T-helper 2 cell treated with Interferon-gamma antibody and Interleukin-4, amounts not matched to agents 5 μg/mL and 100 μg/mL, for 36 hours (primary cell): ENCODE measurements around the gene NRG2.

Experiments
- DNase-seq: peaks from one replicate; pipeline ENCODE4 v3.0.0; 2021; ENCODE audit warnings: low spot score
- H3K27ac Mint-ChIP-seq: one replicate; pipeline ENCODE4 v1.8.0; 2021; ENCODE audit warnings: mild to moderate bottlenecking, mixed read lengths
- H3K27me3 Mint-ChIP-seq: one replicate; pipeline ENCODE4 v1.8.0; 2021; ENCODE audit warnings: low read depth, mixed read lengths
- H3K36me3 Mint-ChIP-seq: one replicate; pipeline ENCODE4 v1.8.0; 2021; ENCODE audit warnings: low read depth, mixed read lengths
- H3K4me1 Mint-ChIP-seq: one replicate; pipeline ENCODE4 v1.8.0; 2021; ENCODE audit warnings: low read depth, mixed read lengths
- H3K4me3 Mint-ChIP-seq: one replicate; pipeline ENCODE4 v1.8.0; 2022; ENCODE audit warnings: mild to moderate bottlenecking, moderate library complexity, mixed read lengths
- H3K9me3 Mint-ChIP-seq: one replicate; pipeline ENCODE4 v1.8.0; 2021; ENCODE audit warnings: mixed read lengths

Gene NRG2

DNA sequence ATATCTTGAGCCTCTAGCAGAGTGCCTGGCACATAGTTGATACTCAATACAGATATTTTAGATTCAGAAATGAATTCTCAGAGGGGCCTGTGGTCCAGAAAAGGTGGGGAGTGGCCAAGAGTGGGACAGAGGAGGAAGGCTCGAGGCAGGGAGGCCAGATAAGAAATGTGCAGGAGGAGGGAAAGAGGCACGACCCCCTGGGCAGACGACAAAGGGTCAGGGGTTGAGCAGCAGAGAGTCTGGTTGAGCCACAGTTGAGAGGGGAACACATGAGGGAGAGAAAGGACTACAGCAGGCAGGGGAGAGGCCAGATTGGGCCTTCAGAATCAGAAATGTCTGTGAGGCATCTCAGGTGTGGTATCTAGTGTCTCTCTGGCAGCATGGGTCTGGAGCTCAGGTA is 158.4 kb downstream of the NRG2 start:
- Mint-ChIP-seq H3K9me3 (no peaks in the 10 kb centered on the region), H3K36me3 (no peaks in the 10 kb centered on the region), H3K4me1 (peaks cover 2% of the 10 kb centered on the region), H3K27me3 (peaks cover under 1% of the 10 kb centered on the region), H3K4me3 (no peak overlapping the region), H3K27ac (no peak overlapping the region)
- no peak for DNase-seq

- Mint-ChIP-seq H3K4me3 (no peak overlapping the region), H3K27ac (no peak overlapping the region), H3K9me3 (no peaks in the 10 kb centered on the region), H3K4me1 (peaks cover 2% of the 10 kb centered on the region), H3K27me3 (peaks cover 3% of the 10 kb centered on the region), H3K36me3 (no peaks in the 10 kb centered on the region)
- no peak for DNase-seq
Observed at GRCh38 chr5:139884144-139884543, 159.0 kb downstream of the NRG2 start.

DNA sequence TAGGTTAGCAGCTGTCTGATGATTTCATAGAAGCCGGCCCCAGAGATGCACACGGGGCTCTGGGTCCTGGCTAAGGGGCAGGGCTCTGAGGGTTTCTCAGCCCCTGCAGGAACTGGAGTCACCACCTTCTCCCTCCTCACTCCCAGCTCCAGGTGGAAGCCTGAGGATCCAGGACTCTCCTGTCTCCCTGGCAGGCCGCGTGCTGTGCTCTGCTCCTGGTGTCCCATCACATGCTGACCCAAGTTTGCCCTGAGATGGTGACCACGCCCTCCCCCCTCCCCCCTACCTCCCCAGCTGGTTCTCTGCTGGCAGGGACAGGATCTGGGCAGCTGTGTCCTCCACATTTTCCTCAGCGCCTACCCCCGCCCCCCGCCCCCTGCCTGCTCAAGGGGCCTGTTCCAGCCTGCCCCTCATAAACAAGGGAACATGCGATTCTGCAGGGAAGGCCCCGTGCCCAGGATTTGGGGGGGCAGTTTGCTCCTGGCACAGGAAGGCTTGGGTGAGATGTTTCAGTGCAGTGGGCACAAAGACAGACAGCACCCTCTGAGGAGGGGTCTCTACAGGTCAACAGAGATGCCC is 160.0 kb downstream of the NRG2 start:
- H3K9me3 Mint-ChIP-seq, result no peaks in the 10 kb centered on the region
- H3K36me3 Mint-ChIP-seq, result no peaks in the 10 kb centered on the region
- H3K27ac Mint-ChIP-seq, result no peak overlapping the region
- H3K4me1 Mint-ChIP-seq, result no peaks in the 10 kb centered on the region
- H3K27me3 Mint-ChIP-seq, result peaks cover 3% of the 10 kb centered on the region
- DNase-seq, result no peak
- H3K4me3 Mint-ChIP-seq, result no peak overlapping the region

DNA sequence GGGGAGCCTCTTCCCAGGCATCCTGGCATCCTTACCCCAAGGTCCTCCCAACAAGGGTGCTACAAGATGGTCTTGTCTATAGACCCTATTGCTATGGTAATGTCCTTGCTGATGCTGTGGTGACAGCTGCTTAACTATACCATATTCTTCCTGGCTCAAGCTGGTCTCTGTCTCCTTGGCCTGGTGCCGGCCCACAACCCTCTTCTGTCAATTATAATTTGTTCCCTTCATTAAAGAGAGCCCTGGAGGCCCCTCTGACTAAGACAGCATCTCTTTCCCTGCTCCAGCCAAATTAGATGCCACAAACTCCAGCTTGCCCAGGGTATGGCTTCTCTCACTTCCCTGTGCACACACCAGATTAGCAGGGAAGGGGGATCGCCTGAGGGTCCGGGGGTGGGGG is 160.8 kb downstream of the NRG2 start:
- H3K27me3 Mint-ChIP-seq, result peaks cover 3% of the 10 kb centered on the region
- no peaks in the 10 kb centered on the region for H3K36me3 Mint-ChIP-seq
- DNase-seq, result no peak
- no peak overlapping the region for H3K27ac Mint-ChIP-seq
- H3K9me3 Mint-ChIP-seq, result no peaks in the 10 kb centered on the region
- H3K4me1 Mint-ChIP-seq, result no peaks in the 10 kb centered on the region
- H3K4me3 Mint-ChIP-seq, result no peak overlapping the region

DNA sequence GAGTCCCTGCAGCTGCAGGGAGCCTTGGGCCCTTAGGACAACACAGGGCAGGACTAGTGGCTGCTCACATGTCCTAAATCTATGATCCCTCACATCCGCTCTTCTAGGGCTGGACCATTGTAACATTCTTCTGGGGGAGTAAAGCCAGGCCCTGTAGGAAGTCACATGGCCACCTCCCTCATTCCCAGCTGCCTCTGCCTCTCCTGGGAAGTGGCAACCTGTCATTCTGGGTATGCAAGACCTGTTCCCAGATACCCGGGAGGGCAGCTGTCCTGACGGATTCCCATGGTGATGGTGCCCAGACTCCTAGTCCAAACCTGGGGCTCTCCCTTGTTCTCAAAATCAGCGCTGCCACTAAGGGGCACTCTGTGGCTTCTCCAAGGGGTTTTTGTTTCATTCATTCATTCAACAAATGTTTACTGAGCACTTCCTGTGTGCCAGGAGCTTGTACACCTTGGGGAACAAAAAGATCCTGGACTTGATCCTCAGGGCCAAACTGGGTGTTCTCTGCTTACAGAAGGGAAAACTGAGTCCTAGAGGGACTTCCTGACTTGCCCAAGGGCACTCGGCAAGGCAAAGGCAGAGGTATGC is 161.9 kb downstream of the NRG2 start:
- H3K27ac Mint-ChIP-seq, result no peak overlapping the region
- no peak overlapping the region for H3K4me3 Mint-ChIP-seq
- no peak for DNase-seq
- H3K4me1 Mint-ChIP-seq, result no peaks in the 10 kb centered on the region
- H3K27me3 Mint-ChIP-seq, result peaks cover 3% of the 10 kb centered on the region
- no peaks in the 10 kb centered on the region for H3K36me3 Mint-ChIP-seq
- no peaks in the 10 kb centered on the region for H3K9me3 Mint-ChIP-seq

DNA sequence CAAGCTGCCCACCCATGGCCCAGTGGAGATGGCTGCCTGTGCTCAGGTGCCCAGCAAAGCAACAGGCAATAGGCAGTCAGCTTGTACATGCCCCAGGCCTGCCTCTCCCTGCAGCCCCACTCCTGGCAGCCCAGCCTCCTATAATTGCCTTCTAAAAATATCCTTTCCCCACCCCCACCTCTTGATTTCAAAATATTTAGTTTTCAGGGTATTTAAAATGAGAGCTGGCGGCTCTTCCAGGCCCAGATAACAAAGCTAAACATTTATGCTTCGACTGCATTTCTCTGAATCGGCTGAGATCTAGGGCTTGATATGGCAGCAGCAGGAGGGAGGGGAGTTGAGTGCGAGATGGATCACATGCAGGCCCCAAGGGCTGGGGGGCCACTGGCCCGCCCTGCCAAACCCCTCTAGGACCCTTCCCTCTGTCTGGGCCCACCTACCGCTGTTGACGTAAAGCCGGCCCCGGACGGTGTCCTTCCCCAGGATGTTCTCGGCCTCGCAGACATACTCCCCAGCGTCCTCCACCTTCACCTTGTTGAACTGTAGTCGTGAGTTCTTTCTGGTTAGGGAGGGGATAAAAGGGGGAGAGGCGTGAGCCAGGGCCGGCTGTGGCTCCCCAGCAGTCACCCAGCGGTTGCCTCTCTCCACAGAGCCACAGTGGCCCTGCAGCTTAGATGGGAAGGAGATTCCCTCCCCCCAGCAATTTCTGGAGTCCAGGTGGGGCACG is 162.5 kb downstream of the NRG2 start:
- Mint-ChIP-seq H3K27ac (no peak overlapping the region), H3K4me1 (no peaks in the 10 kb centered on the region), H3K9me3 (no peaks in the 10 kb centered on the region), H3K27me3 (peaks cover 3% of the 10 kb centered on the region), H3K36me3 (no peaks in the 10 kb centered on the region), H3K4me3 (no peak overlapping the region)
- no peak for DNase-seq

DNA sequence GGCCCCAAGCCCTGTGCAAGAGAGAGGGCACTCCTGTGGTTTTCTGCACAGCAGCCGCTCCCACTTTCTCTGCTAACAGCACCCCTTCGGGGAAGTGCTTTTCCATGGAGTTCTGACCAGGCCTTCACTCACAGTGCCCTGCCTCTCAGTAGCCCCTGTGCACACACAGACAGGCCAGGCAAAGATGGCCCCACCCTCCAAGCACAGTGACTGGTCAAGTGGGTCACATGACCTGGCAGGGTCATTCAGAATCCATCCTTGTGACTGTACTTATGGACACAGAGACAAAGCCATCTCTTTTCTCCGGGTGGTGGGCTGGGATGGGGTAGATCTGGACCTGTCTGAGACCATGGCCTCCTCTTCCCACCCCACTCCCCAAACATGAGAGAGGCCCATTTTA is 165.0 kb downstream of the NRG2 start:
- no peak for DNase-seq
- Mint-ChIP-seq H3K4me1 (no peaks in the 10 kb centered on the region), H3K4me3 (no peak overlapping the region), H3K9me3 (no peaks in the 10 kb centered on the region), H3K27me3 (peaks cover 6% of the 10 kb centered on the region), H3K27ac (no peak overlapping the region), H3K36me3 (no peaks in the 10 kb centered on the region)

GRCh38 chr5:139877129-139877597 is 165.9 kb downstream of the NRG2 start:
- Mint-ChIP-seq H3K36me3 (no peaks in the 10 kb centered on the region), H3K27me3 (peaks cover 6% of the 10 kb centered on the region), H3K9me3 (no peaks in the 10 kb centered on the region), H3K27ac (no peak overlapping the region), H3K4me1 (no peaks in the 10 kb centered on the region), H3K4me3 (no peak overlapping the region)
- no peak for DNase-seq

GRCh38 chr5:139875957-139876356 is 167.1 kb downstream of the NRG2 start:
- H3K27ac Mint-ChIP-seq, result no peak overlapping the region
- DNase-seq, result no peak
- no peak overlapping the region for H3K4me3 Mint-ChIP-seq
- H3K4me1 Mint-ChIP-seq, result no peaks in the 10 kb centered on the region
- H3K36me3 Mint-ChIP-seq, result no peaks in the 10 kb centered on the region
- H3K9me3 Mint-ChIP-seq, result no peaks in the 10 kb centered on the region
- peaks cover 6% of the 10 kb centered on the region for H3K27me3 Mint-ChIP-seq

DNA sequence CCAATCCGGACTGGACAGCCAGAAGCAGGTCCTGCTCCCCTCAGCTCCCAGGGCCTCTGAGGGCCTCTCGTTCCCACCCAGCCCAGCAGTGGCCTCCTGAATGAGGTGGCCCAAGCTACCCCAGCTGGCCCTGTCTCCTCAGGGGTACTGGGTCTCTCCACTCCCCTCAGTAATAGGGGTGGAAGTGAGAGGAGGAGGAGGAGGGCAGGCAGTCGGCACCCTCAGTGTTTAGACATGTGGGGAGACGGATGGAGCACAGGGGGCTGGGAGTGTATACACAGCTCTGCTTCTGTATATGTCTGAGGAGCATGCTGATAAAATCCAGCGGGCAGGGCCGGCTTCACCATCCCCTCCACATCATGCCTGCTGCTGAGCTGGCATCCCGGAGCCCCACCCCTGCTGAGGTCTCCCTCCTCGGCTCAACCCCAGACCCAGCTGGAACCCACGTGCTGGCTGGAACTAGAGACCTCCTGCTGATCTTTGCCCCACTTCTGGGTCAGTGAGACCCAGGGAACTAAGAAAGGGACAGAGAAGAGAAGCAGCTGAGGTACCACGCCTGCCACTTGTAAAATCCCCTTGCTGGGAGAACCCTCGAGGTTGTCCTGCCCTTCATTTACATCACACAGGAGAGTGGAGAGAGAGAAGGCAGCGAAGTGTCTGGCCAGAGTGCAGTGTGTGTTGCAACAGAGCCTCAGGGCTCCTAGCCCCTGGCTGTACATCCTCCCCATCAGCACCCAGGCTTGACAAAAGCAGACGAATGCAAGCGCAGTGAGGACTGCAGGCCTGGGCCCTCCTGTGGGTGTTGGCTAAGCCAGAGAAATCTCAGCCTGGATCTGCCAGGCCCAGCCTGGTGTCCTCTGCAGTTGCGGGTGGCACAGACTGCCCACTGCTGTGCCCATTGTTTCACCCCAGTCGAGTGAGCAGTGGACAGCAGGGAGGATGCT is 170.0 kb downstream of the NRG2 start:
- Mint-ChIP-seq H3K27ac (no peak overlapping the region), H3K4me1 (no peaks in the 10 kb centered on the region), H3K4me3 (no peak overlapping the region), H3K27me3 (peaks cover 5% of the 10 kb centered on the region), H3K9me3 (no peaks in the 10 kb centered on the region), H3K36me3 (no peaks in the 10 kb centered on the region)
- DNase-seq, result no peak

- no peak for DNase-seq
- H3K9me3 Mint-ChIP-seq, result no peaks in the 10 kb centered on the region
- no peaks in the 10 kb centered on the region for H3K36me3 Mint-ChIP-seq
- H3K27me3 Mint-ChIP-seq, result peaks cover 5% of the 10 kb centered on the region
- no peaks in the 10 kb centered on the region for H3K4me1 Mint-ChIP-seq
- no peak overlapping the region for H3K27ac Mint-ChIP-seq
- H3K4me3 Mint-ChIP-seq, result no peak overlapping the region
Observed at GRCh38 chr5:139872052-139872766, 170.9 kb downstream of the NRG2 start.

DNA sequence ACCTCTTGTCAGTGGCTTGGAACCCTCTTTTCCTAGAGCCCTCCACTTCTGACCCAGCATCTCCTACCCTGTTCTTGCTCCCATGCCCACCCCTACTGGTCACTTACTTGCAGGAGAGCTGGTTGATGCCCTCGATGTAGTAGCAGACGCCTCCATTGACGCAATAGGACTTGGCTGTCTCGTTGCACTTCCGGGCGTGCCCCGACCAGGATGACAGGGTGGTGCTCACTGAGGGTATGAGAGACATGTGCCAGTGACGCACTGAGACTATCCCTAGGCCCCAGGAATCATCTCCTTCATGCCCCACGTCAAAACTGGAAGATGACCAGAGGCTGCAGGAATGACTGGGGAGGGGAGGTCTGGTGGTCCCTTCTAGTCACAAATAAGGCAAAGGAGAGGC is 171.5 kb downstream of the NRG2 start:
- Mint-ChIP-seq H3K27ac (no peak overlapping the region), H3K27me3 (peaks cover 8% of the 10 kb centered on the region), H3K9me3 (no peaks in the 10 kb centered on the region), H3K4me1 (no peaks in the 10 kb centered on the region), H3K4me3 (no peak overlapping the region), H3K36me3 (no peaks in the 10 kb centered on the region)
- DNase-seq, result no peak

DNA sequence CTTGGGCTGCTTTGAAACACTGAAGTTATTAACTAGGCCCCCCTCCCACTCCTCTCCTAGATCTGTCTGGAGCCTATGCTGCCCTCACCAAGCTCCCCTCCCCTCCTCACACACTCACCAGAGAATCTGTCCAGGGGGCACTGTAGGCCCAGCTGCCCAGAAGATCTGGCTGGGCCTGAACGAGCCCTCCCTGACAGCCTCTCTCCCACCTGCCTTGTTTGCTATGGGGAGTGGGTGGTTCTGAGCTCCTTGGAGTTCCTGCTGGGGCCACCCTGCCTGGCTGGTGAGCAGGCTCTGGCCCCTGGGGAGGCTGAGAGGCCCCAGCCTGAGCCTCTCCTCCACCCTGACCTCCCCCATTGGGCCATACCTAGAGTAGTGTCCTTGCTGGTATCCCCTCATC is 172.4 kb downstream of the NRG2 start:
- no peak overlapping the region for H3K4me3 Mint-ChIP-seq
- no peaks in the 10 kb centered on the region for H3K9me3 Mint-ChIP-seq
- no peaks in the 10 kb centered on the region for H3K4me1 Mint-ChIP-seq
- no peak overlapping the region for H3K27ac Mint-ChIP-seq
- peaks cover 9% of the 10 kb centered on the region for H3K27me3 Mint-ChIP-seq
- no peak for DNase-seq
- H3K36me3 Mint-ChIP-seq, result no peaks in the 10 kb centered on the region
